SIG-M5 (cell line): ENCODE results near the gene GOT2.
"Not testable (repeated sequence)": the region's sequence is repeated elsewhere in the genome, so short reads cannot be mapped to it uniquely, and the experiment has no call there.

ENCODE experiments used
- DNase-seq: peaks from one replicate; lab custom pipeline; 2025; lab: John Stamatoyannopoulos, UW

GOT2 gene

DNA sequence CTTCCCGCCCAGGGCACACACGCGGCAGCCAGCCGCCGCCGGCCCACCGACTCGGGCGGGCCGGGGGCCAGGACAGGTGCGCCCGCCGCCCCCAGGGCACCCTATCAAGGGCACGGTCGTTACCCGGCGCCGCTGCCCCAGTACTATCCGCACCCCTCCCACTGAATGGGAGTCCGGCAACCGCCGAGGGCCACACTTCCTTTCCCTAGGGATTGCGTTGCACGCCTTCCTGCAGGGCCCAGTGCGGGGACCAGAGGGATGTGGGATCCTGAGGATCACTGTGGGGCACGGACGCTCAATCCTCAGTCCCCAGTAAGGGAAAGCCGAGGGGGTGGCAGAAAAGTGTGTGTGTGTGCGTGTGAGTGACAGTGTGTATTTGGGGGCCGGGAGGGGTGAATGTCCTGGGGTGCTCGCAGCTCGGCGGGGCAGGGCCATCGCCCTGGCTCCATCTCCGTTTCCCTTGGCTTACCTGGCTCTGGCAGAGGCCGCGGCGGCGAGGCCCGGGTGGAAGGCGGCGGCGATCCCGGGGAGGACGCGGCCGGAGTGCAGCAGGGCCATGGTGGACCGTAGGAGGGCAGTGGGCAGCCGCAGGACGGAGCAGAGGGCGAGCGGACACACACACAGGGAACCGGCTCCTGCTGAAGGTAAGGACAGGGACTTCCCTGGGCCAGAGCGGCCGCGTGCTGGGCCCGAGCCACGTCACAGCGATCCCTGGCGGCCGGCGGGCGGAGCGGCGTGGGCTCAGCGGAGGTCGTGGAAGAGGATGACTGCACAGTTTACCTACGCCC is at the start of gene GOT2:
GOT2 (minus strand) TSS at position 646 of the 788 bp plus-strand sequence; CDS start at position 558, 88 bp downstream.
- DNase-seq = no peak

DNA sequence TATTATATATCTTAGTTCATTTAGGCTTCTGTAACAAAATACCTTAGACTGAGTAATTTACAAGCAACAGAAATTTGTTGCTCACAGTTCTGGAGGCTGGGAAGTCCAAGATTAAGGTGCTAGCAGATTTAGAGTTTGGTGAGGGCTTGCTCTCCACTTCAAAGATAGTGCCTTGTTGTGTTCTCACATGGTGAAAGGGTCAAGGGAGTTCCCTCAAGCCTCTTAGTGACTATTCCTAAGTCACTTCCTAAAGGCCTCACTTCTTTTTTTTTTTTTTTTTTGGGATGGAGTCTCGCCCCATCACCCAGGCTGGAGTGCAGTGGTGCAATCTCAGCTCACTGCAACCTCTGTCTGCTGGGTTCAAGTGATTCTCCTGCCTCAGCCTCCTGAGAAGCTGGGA is 45.2 kb upstream of the GOT2 start:
- not testable (repeated sequence) for DNase-seq

DNA sequence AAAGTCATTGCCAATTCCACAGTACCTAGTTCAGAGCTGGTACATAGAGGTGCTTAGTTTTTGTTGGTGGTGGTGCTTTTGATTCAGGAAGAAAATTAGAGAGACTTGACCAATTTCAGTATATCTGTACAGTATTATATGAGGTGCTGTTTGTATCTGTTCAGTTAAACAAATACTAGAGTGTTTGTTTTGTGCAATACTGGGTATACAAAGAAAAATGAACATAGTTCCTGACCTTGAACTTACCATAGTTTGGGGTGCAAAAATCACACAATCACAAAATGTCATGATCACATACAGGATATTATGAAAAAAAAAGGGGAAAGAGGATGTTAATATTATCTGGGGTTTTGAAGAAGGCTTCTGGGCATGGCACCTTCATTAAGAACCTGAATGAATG is 39.8 kb upstream of the GOT2 start:
- DNase-seq = no peak

DNA sequence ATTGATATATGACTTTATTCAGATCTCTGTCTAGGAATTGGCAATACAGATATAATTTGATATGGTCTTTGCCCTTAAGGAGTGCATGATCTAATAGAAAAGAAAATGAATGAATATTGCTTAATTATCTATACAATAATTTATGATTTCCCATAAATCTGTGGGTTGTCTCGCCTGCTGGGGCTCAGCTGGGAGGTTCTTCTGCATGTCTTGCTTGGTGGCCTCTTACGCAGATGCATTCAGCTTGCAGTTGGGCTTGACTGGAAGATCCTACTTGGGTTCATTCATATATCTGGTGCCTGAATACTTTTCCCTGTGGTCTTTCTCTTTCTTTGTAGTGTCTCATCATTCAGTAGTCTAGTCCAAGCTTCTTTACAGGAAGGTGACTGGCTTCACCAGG is 34.0 kb upstream of the GOT2 start:
- no peak for DNase-seq

DNA sequence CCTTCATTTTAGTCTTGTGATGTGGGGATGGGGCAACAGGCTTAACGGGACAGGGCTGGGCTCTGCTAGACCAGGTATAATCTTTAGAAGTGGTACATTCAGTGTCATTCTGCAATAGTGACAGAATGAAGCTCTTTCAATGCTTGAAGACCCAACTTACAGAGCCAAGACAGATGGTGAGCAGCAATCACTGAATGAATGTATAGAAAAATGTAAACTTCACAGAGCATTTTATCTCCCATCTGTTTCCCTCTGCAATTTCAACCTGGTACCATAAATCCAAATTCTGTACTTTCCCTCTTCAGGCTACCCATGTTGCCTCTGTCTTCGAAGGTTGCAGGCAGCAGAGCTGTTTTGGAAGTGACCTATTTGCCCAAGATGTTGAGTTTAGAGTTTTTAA is 33.5 kb upstream of the GOT2 start:
- no peak for DNase-seq

DNA sequence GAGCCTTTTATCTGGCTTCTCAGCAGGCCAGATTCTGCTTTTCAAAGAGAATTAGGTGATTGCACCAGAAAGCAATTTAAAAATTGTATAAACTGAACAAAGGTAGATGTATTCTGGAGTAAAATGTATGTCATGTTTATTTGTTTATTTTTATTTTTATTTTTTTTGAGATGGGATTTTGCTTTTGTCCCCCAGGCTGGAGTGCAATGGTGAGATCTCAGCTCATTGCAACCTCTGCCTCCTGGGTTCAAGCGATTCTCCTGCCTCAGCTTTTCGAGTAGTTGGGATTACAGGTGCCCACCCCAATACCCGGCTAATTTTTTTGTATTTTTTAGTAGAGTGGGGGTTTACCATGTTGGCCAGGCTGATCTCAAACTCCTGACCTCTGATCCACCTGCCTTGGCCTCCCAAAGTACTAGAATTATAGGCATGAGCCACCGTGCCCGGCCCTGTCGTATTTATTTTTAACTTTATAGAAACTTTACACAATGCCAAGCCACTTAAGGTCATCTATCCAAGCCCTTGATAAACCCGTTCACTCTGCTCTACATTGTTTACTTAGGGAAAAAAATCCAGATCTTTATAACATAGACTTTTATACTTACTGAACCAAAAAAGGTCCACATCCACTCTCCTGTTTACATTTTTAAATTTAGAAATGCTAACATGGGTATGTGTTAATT is 22.7 kb upstream of the GOT2 start:
- no peak for DNase-seq

DNA sequence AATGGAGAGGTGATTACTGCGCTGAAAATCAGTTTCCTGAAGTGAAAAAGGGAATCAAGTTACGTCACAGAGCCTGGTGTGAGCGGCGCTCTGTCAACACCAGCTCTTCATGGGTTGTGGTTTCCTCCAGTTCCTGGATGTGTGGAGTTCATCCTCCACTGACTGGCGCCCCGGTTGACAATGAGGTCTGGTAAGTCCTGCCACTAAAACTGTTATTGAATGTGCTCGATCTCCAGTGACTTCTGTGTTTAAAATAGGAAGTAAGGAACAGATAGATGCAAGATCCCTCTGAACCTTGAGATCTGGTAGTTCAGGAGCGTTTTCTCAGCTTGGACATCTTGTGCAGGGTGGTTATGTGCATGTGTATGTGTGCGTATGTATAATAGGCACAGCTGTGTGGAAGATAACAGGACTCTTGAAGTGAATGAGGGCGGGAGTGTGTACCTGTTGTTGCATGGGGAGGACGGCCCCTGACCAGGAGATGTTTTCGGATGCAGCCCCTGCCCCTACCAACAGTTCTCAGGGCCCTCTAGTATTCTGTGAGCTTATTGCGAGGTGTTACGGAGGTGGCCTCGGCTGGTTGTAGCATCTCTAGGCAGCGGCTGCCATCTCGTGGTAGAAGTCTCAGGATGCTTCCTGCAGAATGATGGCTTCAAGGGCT is 22.0 kb upstream of the GOT2 start:
- no peak for DNase-seq

DNA sequence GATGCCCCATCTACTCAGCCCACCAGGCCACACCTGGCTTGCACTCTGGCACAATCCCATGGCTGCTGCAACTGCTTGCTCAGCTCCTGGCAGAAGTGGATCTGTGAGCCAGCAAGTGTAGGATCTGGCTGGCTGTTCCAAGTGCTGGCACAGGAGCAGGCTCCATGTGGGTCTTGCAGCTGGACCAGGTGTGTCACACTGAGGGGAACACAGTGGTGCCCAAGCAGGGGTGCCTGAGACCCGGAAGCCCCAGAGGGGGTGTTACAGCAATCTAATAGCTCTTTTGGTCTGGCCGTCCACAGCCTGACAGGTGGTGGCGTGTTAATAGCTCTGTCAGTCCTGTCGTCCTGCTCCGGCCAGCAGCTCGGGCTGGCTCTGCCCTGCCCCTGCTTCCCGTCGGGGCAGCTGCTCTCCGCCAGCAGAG is 19.6 kb upstream of the GOT2 start:
- DNase-seq = no peak

DNA sequence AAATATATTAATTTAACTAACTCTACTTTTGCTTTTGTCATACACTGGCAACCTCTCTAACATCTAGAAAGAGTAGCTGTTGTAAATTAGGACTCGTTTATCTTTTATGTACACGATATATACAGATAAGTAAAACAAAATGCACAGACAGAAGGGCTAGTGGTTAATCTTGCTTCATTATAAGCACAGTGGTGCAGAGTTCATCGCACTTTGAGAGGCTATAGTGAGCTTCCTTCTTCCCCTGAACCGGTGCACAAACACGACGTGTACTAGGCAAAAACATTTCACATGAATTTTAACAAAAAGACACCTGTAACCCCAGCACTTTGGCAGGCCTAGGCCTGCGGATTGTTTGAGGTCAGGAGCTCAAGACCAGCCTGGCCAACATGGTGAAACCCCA is 10.4 kb upstream of the GOT2 start:
- no peak for DNase-seq

DNA sequence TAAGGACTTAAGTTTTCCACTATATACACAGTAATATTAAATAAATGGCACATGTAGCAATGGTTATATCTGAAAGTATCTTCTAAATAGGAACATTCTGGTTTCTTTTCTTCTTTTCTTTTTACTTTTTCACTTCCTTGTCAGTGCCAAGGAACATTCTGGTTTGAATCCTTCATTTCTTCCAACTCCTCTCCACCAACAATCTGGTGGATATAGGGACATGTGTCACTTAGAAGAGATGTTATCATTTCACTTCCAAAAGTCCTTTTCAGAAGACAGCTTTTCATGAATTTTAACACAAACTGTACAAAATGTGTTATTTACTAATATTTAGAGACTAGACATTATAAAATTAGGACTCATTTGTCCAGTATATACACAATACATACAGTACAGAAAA is 7.9 kb upstream of the GOT2 start:
- DNase-seq = no peak

DNA sequence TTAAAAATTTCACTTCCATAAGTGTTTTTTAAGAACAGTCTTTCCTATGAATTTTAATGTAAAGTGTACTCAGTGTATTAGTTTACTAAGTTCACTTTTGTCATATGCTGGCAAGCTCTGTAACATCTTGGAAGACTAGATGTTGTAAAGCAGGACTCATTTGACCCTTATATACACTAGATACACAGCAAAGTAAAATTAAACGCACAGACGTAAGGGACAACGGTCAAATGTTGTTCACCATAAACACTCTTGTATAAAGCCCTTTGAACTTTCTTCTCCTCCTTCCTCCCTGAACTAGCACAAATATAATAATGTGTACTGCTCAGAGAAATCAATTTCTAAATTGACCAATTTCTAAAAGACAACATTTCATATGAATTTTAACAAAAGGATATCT is 7.0 kb upstream of the GOT2 start:
- no peak for DNase-seq

DNA sequence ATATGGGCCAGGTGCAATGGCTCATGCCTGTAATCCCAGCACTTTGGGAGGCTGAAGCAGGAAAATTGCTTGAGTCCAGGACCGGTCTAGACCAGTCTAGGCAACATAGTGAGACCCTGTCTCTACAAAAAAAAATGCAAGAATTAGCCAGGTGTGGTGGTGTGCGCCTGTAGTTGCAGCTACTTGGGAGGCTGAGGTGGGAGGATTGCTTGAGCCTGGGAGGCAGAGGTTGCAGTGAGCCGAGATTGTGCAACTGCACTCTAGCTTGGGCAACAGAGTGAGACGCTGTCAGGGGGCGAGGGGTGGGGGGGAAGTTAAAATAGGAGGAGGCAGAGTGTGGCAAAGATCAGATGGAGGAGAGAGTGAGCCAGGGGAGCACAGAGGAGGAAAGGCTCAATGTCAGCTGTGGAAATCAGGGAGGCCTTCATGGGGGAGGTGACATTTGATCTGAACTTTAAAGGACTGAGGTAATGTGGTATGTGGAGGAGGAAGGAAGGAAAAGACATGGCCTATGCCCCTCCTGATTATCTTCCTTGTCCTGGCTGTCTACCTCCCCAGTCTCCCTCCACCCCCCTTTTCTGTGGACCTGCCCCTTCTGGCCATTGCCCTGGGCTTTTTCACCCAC is 4.7 kb upstream of the GOT2 start:
- no peak for DNase-seq

DNA sequence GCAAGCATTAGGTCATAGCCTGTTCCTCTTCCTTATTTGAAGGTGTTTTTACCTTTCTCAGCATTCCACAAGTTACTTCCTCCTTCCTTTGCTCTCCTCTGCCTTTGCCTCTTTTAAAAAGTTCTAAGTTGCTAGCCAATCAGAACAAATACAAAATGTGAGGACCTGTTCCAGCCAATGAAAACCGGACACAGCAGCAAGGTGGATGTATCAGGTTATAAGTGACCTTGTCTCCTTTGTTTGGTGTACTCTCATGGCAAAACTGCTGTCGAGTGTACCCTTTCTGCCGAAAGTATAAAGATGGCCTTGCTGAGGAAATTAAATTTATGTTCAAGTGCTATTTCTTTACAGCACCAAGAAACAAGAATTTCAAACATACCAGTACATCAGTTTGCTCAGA is 2.2 kb upstream of the GOT2 start:
- not testable (repeated sequence) for DNase-seq

DNA sequence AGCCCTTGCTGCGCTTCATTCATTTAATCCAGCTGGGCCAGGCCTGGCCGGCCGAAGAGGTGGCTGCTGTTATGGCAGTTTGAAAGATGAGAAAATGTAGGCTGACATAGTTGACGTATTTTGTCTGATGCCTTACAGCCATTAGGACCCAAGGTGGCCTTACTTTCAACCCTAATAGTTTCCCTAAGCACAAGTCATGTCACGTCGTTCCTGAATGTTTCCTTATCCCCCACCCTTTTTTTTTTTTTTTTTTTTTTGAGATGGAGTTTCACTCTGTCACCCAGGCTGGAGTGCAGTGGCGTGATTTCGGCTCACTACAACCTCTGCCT is 307 bp upstream of the GOT2 start:
- no peak for DNase-seq

DNA sequence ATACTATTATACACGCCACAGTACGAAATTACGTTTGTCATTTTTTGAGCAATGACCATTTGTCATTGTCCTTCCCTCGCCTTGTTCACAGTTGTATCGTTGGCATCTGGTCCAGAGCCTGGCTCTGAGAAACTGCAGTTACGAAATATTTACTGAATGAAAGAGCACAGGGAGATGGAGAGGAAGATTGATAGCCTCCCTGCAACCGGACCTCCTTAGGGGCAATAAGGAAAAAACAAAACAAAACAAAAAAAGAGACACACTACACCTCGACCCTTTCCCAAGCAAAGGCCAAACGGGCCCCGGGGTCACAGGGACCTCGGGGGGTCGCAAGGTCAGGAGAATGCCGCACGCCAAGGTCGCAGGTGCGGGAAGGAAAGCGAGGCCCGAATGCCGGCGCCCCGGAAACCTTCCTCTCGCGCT is 857 bp downstream of the GOT2 start:
- DNase-seq = no peak

DNA sequence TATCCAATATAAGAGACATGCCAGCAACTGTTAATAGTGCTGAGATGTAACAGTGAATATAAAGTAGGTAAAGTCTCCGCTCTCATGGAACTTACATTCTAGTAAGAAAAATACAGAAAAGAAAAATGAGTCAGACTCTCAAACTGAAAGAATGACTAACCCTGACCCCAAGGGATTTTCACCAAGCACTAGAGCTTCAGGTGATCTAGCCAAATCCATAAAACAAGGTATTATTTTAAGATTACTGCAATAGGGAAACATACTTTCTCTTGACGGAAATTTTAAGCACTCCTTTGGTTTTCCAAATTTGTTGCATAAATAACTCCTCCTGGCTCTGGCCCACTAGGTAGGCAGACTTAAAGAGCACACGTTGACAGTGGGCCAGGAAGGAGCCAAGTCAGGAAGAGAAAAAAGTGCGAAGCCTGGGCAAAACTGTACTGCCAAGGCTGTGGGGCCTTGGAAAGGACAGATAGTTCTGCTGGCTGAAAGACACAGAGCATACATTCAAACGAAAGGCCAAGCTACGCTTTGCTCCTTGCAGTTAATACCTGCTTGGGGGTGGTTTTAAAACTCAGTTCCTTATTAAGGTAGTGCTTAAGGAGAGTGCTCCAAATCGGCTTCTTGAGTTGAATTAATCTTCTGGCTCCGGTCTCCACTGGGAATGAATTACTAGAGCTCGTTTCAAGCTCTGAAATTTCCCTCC is 1.4 kb downstream of the GOT2 start:
- DNase-seq = no peak

DNA sequence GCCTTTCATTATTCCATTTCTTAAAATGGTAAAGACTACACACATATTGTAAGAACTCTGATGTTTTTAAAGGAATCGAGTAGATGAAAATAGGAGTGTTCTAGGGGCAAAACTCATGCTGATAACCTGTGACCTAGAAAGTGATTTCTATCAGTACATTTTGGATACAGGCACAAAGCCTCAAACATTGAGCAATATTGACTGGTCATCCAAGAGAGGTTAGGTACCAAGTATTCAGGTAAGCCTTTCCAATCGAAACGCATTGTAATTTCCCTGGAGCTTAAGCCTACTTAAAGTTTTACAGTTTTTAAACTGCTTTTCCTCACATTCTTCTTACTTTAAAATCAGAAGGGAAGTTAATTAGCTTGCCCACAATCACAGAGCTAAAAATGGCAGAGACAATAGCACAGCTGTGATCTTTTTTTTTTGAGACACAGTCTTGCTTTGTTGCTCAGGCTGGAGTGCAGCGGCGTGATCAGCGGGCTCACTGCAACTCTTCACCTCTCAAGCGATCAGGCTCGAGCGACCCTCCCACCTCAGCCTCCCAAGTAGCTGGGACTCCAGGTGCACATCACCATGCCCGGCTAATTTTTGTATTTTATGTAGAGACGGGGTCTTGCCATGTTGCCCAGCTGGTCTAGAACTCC is 3.3 kb downstream of the GOT2 start:
- no peak for DNase-seq

DNA sequence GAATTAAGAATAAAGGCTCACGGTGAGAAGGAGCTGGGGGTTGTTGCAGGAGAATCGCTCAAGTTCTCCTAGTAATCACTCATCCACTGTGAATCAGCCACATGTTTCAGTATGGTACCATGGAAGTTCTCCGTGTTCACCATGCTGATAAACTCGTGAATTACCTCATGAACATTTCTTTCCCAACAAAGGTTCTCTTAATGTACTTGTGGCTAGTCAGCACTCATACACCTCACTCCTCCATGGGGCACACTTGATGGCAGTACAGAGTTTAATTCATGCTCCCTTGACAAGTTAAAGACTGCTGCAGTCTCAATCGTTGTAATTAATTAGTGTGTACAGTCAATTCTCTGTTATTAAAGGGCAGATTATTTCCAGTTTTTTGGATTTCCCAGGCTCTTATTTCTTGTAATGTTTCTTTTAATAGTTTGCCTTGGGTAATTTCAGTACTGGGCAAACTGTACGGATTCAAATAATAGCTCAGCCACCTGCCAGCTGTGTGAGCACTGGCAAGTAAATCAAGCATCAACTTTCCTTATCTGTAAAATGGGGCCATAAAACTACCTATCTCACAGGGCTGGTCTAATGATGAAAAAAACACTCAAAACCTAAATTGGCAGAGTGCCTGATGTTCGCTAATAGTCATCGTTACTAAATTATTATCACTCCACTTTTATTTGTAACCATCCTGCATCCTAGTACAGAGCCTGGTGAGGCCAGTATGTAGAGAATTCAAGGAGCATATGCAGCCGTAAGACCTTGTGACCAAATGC is 6.1 kb downstream of the GOT2 start:
- DNase-seq = no peak

DNA sequence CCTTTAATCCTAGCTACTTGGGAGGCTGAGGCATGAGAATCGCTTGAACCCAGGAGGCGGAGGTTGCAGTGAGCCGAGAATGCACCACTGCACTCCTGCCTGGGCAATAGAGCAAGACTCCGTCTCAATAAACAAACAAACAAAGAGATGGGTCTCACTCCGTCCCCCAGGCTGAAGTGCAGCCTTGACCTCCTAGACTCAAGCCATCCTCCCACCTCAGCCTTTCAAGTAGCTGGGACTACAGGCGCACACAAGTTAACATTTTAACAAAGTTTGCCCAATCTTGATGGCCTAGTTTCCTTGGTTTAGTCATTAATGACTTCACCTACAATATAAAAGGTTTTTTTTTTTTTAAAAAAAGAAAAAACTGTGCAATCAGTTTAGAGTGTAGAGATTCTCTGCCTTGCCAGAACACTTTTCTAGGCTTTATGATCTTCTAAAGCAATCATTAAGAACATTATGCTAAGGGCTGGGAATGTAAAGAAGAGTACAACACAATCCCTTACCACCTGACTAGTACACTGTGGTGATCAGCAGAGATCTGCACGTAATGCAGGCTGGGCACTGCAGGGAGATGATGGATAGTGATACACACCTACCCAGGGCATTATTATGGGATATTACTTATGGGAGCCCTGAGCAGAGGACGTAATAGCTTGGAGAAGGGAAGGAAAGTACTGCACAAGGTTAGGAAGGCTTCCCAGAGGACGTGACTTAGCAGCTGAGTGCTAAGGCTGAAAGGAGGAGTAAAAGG is 6.9 kb downstream of the GOT2 start:
- no peak for DNase-seq

DNA sequence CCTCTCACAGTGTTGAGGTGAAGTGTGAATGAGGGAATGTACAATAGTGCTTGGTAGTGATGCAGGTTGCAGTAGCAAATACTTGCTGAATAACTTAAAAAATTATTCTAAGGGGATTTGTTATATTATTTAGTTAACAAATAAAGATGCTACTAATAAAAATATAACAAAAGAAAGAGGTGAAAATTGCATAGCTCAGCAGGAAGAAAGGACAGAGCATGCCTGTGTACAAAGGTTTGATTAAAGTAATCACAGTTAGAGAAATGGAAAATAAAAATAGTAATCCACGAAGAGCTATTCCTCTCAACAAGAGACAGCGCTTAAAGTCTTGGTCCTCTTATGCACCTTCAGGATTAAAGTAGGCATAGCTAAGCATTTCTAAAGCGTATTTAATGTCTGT is 11.0 kb downstream of the GOT2 start:
- no peak for DNase-seq
